ENCODE data around the gene WHRN. TPM values are rescaled to one million over a fixed set of nuclear protein-coding genes. Genes with fewer than 3 reads are reported as not detected.

WHRN gene
- total and polyA plus RNA-seq, 2 of the 8 experiments (the other 6 are each of a cell fraction or from before 2014, with no cell fraction given), result 4.4 to 7.7 TPM

GRCh38 chr9:114507726-114508125, 2.5 kb upstream of the WHRN start (continued):
- TF ChIP-seq CTCF (IDR thresholded peaks at IDR 0.05; ENCODE audit: control extremely low read depth in 1 of 3, insufficient read depth in 1 of 3, low read depth in 1 of 3, low read length in 3 of 3) (peak in 2 of 3 experiments; percentile 41 to 52; a peak in 2 of 4 replicates), POLR2A (IDR thresholded peaks at IDR 0.05; ENCODE audit: control extremely low read depth in 1 of 2, low read depth in 2 of 2, low read length in 2 of 2) (no peak), BACH1 (IDR thresholded peaks at IDR 0.05; ENCODE audit: low read length) (no peak), HDAC2 (IDR thresholded peaks at IDR 0.05; ENCODE audit: borderline replicate concordance in 1 of 2, low read depth in 2 of 2, low read length in 2 of 2) (no peak)

All from H1 (cell line).